Activated CD4-positive, alpha-beta T cell treated with anti-CD3 and anti-CD28 coated beads, Interleukin-2, amount 50 U/mL, for 48 hours (primary cell): ENCODE results near the gene SCUBE1.

Experiments used
- DNase-seq, 2 experiments: peaks; one replicate each; pipeline ENCODE4 v3.0.0-alpha.2; 2020

SCUBE1 gene

GRCh38 chr22:43209971-43210370, 133.2 kb downstream of the SCUBE1 start:
- no peak for DNase-seq

- no peak for DNase-seq
Measured at GRCh38 chr22:43209523-43209890, 133.7 kb downstream of the SCUBE1 start.

- no peak for DNase-seq
Measured at GRCh38 chr22:43208703-43209522, 134.3 kb downstream of the SCUBE1 start.

- DNase-seq, result no peak
Measured at GRCh38 chr22:43207849-43208702, 135.1 kb downstream of the SCUBE1 start.

- no peak for DNase-seq
Measured at GRCh38 chr22:43207386-43207785, 135.8 kb downstream of the SCUBE1 start.

GRCh38 chr22:43206509-43207161, 136.5 kb downstream of the SCUBE1 start:
- no peak for DNase-seq

- DNase-seq, result no peak
Measured at GRCh38 chr22:43205748-43206508, 137.2 kb downstream of the SCUBE1 start.

GRCh38 chr22:43205261-43205691, 137.9 kb downstream of the SCUBE1 start:
- peak in 1 of 2 experiments; percentile 5 for DNase-seq

- no peak for DNase-seq
Measured at GRCh38 chr22:43203471-43203981, 139.6 kb downstream of the SCUBE1 start.

- DNase-seq, result no peak
Measured at GRCh38 chr22:43202756-43203410, 140.3 kb downstream of the SCUBE1 start.

- DNase-seq, result no peak
Measured at GRCh38 chr22:43202326-43202725, 140.8 kb downstream of the SCUBE1 start.

- no peak for DNase-seq
Measured at GRCh38 chr22:43201486-43202219, 141.5 kb downstream of the SCUBE1 start.

- DNase-seq, result no peak
Measured at GRCh38 chr22:43200555-43200954, 142.6 kb downstream of the SCUBE1 start.

GRCh38 chr22:43200031-43200430, 143.1 kb downstream of the SCUBE1 start:
- no peak for DNase-seq

GRCh38 chr22:43199541-43199940, 143.6 kb downstream of the SCUBE1 start:
- no peak for DNase-seq

GRCh38 chr22:43198936-43199335, 144.2 kb downstream of the SCUBE1 start:
- DNase-seq, result no peak

- DNase-seq, result no peak
Measured at GRCh38 chr22:43198126-43198525, 145.0 kb downstream of the SCUBE1 start.

- DNase-seq, result no peak
Measured at GRCh38 chr22:43197271-43197941, 145.8 kb downstream of the SCUBE1 start.

- DNase-seq, result no peak
Measured at GRCh38 chr22:43191831-43192230, 151.3 kb downstream of the SCUBE1 start.

GRCh38 chr22:43188829-43189545, 154.2 kb downstream of the SCUBE1 start:
- no peak for DNase-seq
